EL (cell line): ENCODE data around the gene MSMO1.
"Not testable (repeated sequence)": the region's sequence is repeated elsewhere in the genome, so short reads cannot be mapped to it uniquely, and the experiment has no call there.

Source experiments
- DNase-seq: peaks from one replicate; pipeline ENCODE4 v3.0.0-alpha.2; 2016

Gene MSMO1

DNA sequence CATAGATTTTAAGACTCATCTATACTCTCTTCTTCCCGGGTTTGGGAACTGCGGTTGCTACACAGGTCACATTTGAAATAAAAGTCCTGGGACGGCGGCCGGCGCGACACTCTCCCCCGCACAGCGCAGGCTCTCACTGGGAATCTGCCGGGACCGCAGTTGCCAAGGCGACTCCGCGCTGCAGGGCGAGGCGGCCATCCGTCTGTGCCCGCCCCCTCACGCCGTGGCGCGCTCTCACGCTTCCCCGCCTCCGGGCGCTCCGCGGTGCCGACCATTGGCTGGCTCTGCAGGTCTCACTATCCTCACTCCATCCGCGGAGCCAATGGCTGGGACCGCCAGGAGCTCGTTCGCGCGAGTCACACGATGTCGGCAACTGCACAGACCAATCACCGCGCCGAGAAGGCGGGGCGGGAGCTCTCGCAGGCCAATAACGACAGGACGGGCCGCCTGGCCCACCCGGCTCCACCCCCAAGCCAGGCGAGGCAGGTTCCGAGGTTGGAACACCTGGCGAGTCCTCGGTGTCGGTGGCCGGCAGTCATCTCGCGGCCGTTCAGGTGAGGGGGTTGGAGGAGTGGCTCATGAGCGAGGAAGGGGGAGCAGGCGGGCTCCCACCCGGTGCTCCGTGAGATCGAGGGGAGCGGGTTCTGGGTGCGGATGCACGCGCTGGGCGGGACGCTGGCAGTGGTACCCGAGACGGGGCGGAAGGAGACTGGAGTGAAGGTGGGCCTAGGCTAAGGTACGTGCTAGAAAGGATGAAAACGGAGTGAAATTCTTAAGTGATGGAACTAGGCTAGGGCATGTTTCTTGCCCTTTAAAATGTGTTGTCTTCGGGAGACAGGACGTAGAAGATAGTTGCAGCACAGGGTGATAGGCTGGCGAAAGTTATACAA is at the start of gene MSMO1:
Gene MSMO1 (plus strand): TSS at position 459 of the 890 bp plus-strand sequence. CDS start 5,702 bp downstream, outside the sequence.
- DNase-seq = peak; percentile 98

DNA sequence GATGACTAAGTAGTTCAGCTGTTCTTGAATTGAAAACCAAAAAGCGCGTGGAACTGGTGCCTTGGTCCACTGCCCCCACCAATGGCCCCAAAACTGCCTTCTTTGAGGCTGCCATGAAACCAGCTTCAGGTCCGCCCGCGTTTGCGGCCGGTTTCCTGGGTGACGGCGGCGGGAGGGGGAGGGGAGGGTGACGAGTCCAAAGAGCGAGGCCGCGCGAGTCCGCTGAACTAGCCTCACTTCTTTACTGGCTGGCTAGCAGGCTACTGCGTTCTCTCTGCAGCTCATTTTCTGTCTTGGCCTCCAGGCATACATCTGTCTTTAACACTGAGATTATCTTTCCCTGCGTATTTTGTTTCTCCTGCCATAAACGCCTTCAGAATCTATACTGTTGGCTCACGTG is 47.9 kb upstream of the MSMO1 start:
- DNase-seq = not testable (repeated sequence)

DNA sequence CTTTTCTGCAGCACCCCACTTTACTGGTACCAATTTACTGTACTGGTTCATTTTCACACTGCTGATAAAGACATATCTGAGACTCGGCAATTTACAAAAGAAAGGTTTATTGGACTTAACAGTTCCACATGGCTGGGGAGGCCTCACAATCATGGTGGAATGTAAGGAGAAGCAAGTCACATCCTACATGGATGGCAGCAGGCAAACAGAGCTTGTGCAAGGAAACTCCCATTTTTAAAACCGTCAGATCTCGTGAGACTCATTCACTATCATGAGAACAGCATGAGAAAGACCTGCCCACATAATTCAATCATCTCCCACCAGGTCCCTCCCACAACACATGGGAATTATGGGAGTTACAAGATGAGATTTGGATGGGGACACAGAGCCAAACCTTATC is 42.8 kb upstream of the MSMO1 start:
- DNase-seq = not testable (repeated sequence)

DNA sequence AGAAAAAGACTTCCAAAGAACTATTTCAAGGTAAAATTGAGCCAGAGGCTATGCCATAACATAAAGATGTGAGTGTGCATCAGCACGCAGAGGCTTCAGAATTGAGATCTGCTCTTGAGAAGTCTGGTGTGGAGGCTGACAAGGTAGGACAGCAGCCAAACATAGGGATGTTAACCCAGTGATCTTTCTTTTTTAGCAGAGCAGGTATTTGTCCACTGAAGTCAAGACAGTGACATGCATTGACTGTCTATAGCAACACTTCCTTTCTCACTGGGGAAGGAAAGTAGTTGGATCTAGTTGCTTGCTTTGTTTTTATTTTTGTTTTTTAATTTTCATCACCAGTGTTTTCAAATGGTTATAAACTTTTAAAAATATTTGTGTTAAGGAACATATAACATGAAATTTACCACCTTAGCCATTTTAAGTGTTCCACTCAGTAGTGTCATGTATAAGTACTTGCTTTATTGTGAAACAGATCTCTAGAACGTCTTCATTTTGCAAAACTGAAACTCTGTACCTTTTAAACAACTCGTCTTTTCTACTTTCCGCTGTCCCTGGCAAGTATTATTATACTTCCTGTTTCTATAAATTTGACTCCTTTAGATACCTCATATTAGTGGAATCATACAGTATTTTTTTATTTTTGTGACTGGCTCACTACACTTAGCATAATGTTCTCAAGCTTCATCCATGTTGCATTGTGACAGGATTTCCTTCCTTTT is 40.7 kb upstream of the MSMO1 start:
- DNase-seq = not testable (repeated sequence)

DNA sequence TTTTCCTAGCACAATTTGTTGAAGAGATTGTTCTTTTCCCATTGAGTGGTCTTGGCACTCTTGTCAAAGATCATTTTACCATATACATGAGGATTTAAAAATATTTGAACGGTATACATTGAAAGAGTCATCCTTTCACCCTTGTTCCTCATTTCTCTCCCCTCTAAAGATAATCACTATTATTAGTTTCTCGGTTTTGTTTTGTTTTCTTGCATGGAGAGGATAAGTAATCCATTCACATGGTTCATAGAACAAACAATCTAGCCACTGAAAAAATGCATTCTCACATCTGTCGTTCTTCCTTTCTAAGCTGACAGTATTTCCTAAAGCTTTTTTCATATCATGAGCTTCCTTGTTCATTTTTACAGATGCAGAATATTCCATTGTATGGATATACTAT is 39.2 kb upstream of the MSMO1 start:
- DNase-seq = no peak

DNA sequence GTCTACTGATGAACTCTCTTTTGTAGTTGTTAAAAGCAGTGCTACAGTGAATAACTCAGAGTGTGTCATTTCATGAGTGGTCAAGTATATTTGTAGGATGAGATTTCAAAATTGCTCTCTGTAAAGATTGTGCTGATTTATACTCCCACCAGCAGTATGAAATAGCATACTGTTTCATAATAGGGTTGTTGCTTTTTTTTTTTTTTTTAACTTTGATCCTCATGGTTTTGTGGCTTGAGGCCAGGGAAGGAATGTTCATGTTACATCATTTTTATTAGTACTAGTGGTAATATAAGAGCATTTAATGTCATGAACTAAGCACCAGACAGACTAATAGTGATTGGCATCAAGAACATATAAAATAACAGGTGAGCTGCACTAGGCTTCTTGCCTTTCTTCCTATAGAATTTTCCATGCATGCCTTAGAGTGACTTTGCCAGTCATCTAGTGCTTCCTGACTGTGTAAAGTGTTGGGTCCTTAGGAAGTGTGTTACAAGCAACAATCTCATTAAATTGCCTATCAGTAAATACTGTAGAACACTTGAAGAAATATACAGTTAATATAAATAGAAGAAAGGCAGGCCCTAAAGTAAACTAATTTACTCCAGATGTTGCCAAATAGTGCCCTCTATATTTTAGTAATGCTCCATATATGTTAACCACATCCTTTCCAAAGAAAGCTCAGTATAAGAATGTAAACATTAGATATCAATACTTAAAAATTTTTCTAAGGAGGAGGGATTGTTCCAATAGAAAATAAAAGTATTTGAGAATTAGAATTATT is 38.6 kb upstream of the MSMO1 start:
- DNase-seq = peak; percentile 65

DNA sequence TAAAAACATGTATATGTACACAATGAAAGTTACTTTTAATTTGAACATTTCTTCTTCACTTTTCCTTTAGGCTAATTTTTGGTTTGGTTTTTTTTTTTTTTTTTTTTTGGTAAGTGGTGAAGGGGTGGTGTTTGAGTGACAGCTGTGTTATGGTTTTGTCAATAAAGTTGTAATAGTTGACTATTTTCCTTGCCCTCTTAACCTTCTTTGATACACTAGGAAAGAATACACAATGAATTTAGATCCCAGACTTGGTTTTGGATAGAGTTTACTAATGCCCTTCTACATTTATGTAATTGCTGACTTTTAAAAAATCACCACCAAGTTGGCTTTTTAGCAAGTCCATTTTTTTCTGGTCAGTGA is 38.1 kb upstream of the MSMO1 start:
- DNase-seq = no peak

DNA sequence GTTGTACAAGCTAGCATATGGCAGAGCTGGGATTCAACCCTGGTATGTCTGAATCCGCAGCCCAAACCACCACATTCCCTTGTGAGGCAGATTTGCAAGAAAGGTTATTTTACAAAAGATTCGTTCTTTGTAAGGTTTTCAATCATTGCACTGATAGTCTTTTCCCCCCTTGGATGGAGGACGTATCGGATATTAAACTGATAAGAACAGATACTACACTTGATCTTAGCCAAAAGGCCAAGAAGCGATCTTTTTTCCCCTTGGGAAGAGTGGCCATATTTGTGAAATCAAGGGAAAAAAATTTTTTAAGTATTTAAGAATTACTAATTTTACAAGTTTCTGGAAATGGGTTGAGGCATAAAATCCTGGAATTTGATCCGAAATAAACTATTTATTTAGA is 34.4 kb upstream of the MSMO1 start:
- DNase-seq = no peak

DNA sequence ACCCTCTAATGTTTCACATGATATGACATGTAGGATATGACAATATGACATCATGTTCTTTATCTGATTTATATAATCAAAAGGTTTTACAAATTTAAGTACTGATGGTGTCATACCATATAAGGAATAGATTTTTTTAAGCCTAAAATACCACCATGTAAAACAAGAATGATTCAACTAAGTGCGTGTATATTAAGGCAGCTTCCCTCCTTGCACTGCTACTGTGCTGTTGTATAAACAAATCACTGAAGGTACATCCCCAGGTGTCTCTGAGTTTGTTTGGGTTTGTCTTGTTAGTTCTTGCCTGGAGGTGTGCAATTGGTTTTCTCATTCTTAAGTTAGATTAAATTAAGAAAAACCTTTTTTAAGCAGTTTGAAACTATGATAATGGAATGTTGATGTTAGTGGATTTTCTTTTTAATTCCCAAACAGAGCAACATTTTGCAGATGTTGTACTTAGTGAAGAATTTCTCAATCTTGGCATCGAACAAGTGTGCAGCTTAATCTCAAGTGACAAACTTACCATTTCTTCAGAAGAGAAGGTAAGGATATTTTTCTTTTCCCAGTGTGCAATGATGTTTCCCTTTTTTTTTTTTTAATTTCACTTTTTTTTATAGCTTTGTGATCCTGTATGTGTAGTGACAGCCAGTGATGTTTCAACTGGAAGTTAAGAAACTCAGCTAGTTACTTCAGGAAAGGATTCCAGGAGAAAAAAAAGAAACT is 33.4 kb upstream of the MSMO1 start:
- no peak for DNase-seq

DNA sequence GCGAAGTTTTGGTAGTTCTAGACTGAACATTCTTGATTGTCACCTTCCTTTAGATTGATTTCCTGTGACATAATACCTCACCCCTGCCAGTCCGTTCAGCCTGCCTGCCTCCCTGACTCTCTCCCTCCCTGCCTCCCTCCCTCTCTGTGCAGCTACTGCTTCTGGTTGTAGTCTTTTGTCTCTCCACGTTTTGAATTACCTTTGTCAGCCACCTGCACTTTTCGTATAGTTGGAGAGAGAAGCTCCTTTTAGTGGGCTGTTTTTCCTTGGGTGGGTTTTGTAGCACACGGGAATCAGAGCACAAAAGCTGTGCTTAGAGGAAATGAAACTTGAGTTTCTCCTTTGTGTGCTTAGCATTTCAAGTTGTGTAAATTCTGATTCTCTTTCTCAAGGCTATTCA is 32.6 kb upstream of the MSMO1 start:
- DNase-seq = no peak

DNA sequence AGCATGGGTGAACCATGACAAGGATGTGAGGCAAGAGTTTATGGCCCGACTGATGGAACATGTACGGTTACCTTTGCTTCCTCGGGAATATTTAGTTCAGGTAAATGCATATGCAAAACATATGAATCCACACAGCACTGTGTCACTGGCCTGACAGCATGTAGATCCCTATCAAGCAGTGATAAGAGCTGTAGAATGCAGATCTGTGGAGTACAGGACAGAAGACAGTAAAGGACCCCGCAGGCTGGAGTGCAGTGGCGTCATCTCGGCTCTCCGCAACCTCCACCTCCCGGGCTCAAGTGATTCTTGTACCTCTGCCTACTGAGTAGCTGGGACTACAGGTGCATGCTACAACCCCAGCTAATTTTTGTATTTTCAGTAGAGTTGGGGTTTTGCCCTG is 29.8 kb upstream of the MSMO1 start:
- DNase-seq = no peak

DNA sequence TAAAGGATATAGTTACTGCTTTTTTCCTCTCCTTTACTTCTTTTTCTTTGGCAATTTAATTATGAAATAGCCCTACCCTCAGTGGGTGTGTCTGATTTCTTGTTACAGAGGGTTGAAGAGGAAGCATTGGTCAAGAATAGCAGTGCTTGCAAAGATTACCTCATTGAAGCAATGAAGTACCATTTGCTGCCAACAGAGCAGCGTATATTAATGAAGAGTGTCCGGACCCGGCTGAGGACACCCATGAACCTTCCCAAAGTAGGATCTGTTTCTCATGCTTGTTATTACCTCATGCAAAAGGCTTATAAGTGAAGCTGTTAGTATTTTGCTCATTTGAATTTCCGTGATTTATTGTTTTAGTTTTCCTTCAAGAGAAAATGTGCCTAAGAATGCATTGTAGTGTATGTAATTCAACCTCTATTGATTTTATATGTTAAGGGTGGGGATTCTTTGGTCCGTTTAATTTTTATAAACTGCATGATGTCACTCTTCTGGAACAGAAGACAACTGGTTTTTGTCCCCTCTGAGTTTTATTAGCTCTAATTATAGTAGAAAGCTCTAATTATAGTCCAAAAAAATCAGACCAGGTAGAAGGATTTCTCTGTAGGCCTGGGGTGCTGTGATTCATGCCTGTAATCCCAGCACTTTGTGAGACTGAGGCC is 27.9 kb upstream of the MSMO1 start:
- DNase-seq = no peak

DNA sequence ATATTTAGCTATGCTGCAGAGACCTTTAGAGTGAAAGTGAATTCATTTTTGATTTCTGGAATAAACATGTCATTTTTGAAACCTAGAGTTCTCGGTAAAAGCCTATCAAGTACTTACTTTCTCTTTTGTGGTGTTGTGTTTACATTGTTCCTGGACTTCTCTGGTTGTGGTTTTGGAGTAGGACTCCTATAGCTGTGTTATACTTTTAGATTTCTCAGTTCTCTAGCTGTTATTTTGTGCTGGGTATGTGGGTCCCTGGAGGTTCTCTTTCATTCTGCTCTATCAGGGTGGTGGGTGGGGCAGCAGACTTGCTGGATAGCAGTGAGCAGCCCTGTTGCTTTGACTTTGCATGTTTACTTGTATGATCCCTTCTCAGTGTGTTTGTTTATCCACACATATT is 25.6 kb upstream of the MSMO1 start:
- peak; percentile 1 for DNase-seq

DNA sequence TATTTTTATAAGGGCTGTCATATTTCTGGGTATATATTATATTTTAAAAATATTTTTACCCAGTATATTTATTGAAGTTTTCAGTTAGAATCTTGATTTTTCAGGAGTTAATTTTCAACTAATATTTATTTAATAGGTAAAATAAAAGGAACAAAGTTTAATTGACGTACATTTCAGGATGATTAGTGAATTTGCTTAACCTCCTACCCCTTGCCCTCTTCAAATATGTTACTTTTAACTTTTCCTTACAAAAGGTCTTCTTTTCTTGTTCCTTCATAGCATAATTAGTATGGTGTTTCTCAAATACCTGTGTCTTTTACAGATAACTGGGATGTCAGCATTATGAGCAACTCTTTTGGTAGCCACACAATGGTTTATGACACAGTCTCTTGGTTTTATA is 24.8 kb upstream of the MSMO1 start:
- no peak for DNase-seq

DNA sequence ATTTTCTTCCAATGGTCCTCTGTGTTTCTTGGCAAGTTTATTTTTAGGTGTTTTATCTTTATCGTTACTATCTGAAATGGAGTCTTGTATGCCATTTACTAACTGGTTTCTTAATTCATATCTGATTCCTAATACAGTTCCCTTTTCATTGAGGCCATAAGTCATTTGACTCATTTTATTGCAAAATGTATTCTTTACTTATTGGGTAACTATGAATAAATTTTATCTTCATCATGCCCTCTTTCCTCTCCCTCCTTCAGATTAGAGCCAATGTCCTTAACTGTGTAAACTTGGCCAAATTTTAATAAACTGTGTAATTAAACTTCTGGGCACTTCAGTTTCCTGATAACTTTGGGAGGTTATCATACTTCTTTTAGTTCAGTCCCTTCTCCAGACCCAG is 19.3 kb upstream of the MSMO1 start:
- no peak for DNase-seq

DNA sequence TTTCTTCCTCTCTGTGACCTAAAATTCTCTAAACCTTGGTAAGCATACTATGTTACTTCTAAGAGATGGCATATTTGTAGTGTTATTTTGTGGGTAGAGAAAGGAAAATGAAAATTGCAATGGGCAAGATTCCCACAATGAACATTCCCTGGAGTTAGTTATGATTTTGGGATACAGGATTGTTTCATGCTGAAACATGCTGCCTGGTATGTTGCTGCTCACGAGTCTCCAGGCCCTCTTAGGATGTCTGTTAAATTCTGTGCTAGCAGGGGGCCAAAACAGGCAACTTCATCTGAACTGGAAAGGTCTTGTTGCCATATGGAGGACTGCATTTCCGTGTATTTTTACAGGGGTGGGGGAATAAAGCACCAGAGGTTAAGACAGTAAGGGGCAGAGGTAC is 18.9 kb upstream of the MSMO1 start:
- peak; percentile 7 for DNase-seq

DNA sequence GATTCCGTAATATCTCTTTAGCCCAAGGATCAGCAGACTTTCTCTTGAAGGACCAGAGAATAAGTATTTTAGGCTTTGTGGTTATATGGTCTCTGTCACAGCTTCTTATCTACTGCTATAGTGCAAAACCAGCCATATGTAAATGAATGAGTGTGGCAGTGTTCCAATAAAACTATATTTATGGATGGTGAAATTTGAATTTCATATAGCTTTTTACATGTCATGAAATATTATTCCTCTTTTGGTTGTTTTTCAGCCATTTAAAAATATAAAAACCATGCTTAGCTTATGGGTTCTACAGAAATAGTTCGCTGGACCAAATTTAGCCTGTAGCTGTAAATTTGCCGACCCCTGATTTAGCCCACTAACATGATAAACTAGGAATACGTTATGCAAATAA is 18.0 kb upstream of the MSMO1 start:
- DNase-seq = no peak

DNA sequence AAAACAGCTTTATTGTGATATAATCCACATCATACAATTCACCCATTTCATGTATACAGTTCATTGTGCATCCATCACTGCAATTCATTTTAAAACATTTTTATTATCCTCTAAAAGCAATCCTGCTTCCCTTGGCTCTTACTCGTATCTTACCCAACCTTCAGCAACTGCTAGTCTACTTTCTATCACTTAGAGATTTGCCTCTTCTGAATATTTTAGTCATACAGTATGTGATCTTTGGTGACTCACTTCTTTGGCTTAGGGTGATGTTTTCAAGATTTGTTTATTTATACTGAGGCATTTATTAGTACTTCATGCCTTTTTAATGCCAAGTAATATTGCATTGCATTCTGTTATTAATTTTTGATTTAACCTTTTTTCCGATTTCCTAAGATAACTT is 15.0 kb upstream of the MSMO1 start:
- DNase-seq = peak; percentile 69

DNA sequence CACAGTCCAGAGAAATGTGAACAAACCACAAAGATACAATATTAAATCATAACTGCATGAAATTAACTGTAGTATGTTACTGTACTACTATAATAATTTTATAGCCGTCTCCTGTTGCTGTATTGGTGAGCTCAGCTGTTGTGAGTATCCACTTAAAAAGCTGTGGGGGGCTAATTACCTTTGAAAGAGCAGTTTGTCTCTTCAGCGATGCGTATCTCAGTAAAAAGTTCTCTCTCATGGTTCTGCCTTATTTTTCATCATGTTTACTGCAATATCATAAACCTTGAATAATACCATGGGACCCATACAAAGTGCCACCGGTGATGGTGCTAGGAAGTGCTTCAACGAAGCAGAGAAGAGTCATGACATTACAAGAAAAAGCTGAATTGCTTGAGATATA is 8.4 kb upstream of the MSMO1 start:
- no peak for DNase-seq

DNA sequence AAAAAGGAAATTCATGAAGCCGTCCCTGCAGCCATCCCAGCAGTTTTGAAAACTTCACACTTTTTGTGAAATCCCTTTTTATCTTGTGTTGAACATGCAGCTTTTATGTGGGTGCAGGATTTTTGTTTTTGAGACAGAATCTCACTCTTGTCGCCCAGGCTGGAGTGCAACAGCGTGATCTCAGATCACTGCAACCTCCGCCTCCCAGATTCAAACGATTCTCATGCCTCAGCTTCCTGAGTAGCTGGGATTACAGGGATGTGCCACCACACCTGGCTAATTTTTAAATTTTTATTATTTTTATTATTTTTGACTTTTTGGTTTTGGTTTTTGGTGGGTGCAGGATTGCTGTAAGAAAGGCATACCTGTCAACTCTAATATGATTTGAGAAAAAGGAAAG is 8.0 kb upstream of the MSMO1 start:
- no peak for DNase-seq

DNA sequence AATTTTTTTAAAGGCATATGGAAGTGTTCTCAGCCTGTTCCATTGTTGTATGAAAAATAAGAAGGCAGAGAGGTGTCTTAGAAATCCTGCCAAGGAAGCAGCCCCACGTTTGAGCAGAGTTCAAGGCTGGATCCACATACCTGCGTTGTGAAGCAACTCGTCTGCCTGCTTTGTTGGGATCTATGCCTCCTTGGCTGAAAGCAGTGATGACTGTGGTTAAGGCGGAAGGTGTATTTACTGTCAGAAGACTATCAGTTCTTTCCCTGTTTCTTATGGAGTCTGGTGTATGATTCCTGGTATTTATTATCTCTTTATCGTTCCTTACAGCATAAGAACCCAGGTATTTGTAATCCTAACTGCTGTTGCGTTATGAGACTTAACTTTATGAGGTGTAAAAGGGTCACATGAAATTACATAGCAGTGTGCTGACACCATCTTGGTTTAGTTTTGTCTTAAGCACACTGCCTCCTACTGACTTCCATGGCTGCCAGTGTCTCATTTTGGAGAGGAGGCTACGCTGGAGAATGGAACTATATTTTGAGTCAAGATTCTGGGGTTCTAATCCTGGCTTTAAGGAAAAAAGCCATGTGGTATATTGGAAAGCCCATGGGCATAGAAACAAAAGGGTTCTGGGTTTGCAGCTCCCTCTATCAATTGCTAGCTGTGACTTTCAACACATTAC is 3.1 kb upstream of the MSMO1 start:
- no peak for DNase-seq

DNA sequence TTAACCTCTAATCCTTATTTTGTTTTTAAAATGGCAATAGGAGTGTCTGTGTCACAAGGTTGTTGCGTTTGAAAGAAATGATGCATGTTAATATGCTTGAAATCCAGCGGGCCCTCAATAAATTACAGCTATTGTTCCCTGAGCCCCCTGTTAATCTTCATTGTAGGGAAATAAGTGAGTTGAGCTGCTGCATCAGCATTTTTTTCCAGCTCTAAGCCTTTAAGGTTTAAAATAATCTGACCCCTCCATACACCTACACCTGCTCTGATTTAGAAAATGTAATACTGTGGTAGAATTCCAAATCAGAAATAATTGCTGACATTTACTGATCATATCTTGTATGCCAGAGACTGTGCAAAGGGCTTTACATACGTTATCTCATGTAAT is 2.6 kb upstream of the MSMO1 start:
- DNase-seq = no peak
